SKM-1 treated with dmso at 0.1 percent for 144 hours (cell line): ENCODE results near the gene IGSF3.
"Not testable (repeated sequence)": the region's sequence is repeated elsewhere in the genome, so short reads cannot be mapped to it uniquely, and the experiment has no call there.

Source experiments
- DNase-seq: peaks from one replicate; lab custom pipeline; 2025; ENCODE audit not compliant: unreplicated experiment; lab: John Stamatoyannopoulos, UW

The IGSF3 gene

GRCh38 chr1:116580446-116581322 is 86.8 kb downstream of the IGSF3 start:
- DNase-seq: no peak

DNA sequence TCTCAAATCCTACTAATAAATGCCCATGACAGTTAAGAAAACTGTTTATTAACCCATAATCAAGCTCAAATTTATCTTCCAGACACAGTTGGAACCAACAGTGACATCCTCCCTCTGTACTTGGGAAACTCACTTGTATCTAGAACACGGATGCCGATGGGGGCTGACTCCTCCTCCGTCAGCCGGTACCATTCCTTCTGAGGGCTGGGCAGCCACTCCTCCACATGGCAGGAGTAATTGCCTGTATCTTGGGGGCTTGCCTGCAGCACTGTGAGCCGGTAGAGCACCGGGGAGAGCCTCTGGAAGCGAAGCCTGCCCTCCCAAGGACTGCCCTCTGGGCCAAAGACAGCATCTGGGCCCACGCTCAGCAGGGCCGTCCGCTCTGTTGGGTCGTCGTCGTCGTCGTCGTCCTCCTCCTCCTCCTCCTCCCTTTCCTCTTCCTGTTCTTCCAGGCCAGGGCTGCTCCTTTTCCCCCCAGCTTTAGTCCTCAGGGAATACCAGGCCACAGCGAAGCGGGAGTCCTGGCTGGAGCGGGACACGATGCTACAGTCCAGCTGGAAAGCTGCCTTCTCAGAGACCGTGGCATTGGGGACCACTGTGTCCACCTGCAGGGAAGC is 88.2 kb downstream of the IGSF3 start:
- no peak for DNase-seq

GRCh38 chr1:116578581-116578980 is 89.0 kb downstream of the IGSF3 start:
- no peak for DNase-seq

GRCh38 chr1:116577759-116578314 is 89.7 kb downstream of the IGSF3 start:
- DNase-seq: no peak

- DNase-seq: peak; percentile 54
Measured at GRCh38 chr1:116574581-116575291, 92.8 kb downstream of the IGSF3 start.

GRCh38 chr1:116573431-116574095 is 94.0 kb downstream of the IGSF3 start:
- DNase-seq: no peak

DNA sequence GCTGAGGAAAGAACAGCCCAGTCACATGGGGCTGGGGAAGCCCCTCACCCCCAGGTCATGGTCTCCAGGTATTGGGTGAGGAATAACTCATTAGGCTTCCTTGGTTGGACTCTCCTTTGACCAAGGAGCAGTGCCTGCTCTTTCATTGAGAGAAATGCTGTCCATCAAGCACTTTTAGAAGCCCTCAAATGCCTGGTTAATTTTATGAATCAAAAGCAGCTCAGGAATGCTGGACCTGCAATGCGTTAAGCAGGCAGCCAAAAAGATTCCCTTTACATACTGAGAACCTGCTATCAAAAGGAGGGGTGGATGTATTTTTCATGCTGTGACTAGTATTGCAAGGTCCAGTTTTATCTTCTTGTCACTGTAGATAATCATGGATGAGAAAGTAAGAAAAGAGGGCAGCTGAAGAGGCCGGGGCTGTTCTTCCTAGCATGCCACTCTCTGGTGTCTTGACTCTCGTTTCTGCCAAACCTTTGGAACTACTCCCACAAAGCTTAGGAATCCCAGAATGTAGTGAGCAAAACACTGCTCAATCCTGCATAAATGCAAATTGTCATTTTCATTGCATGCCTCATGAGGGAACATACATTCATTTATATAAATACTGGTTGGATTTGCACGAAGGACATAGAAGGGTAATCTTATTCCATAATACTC is 94.6 kb downstream of the IGSF3 start:
- DNase-seq: no peak

- DNase-seq: no peak
Measured at GRCh38 chr1:116572099-116572498, 95.4 kb downstream of the IGSF3 start.

DNA sequence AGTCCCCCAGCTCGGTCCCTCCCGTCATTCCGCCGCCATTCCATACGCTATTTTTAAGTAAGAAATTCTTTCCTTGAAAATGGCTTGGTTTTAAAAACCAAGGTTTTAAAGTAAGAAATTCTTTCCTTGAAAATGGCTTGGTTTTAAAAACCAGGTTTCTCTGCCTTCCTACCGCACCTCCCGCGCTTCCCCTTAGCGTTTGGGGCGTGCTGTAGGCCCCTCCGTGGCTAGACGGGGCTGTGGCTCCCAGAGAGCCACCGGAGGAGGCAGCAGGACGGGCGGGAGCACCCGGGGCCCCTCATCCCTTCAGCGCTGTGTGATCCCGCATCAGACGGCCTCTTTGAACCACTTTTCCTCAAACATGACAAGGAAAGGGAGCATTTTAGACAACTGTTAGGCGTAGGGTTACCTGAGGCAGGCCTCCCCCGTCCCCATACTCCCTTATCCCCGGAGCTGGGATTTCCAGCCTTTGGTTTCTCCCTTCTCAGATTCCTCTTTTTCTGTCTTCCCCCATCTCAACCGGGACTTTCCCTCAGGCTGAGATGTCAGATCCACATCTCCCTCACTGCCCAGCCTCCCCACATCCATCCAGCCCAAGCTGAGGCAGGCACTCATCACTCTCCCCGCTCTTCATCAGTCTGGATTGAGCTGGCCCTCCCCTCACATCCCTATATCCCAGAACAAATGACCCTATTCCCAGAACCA is 96.2 kb downstream of the IGSF3 start:
- no peak for DNase-seq

GRCh38 chr1:116570358-116571214 is 96.9 kb downstream of the IGSF3 start, which contains the start of gene CD58:
TSS of gene CD58 (minus strand) at chr1:116571026. CDS start at chr1:116570972, 54 bp downstream.
- DNase-seq: peak; percentile 83

DNA sequence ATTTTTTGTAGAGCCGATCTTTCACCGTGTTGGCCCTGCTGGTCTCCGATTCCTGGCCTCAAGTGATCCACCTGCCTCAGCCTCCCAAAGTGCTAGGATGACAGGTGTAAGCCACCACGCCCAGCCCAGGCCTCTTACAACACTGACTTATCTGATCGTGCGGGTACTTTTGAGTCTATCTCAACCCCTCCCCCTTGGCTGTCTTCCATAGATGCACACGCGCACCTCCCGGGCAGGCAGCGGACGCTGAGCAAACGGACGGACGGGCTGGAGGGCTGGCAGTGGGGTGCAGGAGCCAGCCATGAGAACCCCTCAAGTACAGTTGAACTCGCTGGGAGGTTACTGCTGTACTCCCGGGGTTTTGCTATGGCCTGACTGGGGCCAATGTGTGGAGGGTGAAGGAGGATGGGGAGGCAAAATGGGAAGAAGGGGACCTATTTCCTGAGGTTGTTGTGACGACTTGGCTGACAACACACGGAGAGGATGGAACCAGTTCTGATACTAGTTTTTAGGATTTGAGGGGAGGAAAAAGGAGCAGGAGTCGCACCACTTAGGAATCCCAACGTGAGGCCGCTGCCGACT is 97.7 kb downstream of the IGSF3 start:
- DNase-seq: no peak

DNA sequence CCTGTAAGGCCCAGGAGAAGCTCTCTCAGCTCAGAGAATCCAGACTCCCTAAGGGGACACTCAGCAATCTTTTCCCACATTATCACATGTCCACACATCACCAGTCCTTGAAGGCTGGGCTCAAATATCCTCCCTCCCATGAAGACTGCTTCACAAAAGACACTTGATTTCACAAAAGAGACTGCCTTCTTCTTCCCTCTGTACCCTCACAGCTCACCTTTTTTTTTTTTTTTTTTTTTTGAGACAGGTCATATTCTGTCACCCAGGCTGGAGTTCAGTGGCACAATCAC is 98.2 kb downstream of the IGSF3 start:
- DNase-seq: no peak

DNA sequence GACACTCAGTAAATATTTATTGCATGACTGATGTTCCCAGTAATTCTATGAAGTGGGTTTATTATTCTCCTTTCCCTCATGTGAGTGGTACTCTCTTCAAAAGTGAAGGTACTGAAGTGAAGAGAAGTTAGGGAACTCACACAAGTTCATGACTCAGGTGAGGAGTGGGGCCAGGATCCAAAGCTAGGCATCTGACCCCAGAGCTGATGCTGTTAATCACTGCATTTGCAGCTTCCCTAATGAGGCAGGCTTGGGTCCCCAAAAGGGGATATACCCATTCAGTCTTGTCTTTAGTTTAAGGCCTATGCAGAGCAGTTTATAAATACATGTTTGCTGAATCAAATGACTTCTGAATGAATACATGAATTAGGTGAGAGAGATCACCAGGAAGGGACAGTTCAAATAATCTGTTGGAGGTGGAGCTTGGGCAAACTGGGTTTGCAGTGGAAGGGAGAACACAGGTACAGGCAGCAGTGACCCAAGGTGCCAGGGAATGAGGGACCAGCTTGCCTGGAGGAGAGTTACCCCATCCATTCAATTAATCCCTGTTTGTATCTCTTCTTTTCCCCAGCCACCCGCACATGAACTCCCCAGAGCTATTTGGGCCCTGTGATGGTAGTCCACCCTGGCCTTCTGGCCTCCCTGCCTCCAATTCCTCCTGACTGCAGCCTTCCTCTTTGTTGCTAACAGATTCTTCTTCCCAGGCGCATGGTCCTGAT is 98.7 kb downstream of the IGSF3 start:
- DNase-seq: no peak

DNA sequence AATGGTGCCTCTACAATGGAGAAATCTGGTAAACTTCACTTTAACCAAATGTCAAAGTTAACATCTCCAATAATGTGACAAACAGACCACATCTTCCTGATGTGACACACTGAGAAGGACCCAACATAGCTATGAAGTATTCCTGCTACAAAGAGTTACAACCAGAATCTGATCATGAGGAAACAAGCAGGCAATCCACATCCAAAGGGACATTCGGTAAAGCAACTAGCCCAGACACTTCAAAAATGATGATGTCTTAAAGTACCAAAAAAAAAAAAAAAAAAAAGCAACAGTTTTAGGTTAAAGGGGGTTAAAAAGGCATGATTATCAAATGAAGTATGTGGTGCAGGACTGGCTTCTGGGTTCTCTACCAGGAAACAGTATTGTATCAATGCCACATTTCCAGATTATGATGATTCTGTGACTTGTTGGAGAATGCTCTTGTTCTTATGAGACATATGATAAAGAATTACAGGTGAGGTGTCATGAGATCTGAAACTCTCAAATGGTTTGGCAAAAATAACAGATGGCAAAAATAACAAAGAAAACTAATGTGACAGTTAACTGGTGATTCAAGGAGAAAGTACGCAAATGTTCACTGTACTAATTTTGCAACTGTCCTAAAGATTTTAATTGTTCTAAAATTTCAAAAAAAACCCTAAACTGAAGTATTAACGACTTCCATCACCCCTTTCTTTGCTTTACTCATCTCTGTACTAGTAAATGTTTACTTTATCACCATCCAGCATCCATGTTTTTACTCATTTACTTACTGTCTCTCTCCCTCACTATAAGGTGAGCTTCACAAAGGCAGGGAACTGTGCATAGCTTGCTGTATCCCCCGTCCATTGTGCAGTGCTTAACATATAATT is 99.5 kb downstream of the IGSF3 start:
- DNase-seq: no peak

- DNase-seq: no peak
Measured at GRCh38 chr1:116565222-116565621, 102.3 kb downstream of the IGSF3 start.

DNA sequence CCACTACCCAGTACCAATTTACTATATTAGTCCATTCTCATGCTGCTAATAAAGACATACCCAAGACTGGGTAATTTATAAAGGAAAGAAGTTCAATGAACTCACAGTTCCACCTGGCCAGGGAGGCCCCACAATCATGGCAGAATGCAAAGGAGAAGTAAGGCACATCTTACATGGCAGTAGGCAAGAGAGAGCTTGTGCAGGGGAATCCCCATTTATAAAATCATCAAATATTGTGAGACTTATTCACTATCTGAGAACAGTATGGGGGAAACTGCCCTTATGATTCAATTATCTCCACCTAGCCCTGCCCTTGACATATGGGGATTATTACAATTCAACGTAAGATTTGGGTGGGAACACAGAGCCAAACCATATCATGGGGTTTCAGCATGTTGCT is 103.1 kb downstream of the IGSF3 start:
- DNase-seq: no peak

- not testable (repeated sequence) for DNase-seq
Measured at GRCh38 chr1:116562465-116562864, 105.1 kb downstream of the IGSF3 start.
